ENCODE results near the gene DNAJB6.

DNA sequence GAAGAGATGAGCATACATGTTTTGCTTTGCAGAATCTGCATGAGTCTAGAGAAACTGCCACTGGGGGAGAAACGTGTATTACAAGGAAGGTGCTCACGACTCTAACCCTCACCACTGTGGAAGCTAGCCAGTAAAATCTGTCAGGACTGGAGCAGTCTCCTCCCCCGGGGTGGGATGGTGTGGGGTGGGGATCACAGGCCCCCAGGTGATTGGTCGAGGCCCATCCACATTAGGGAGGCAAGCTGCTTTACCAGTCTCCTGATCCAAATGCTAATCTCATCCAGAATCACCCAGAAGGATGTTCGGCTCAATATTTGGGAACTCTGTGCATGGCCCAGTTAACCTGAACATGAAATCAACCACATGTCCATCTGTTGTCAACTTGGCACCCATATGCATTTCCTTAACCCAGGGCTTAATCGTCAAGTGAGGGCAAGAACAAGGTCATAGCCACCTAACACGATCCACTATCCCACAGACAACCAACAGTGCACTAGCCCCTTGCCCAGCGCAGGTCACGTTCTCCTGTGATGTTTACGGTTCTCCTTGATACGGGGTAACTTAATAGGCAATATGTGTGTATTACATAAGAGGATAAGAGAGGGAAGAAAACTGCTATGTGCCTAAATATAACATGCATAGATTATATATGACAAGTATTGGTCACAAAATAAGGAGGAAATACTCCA, 40.8 kb downstream of the DNAJB6 start:
- TF ChIP-seq, protein P1, sequence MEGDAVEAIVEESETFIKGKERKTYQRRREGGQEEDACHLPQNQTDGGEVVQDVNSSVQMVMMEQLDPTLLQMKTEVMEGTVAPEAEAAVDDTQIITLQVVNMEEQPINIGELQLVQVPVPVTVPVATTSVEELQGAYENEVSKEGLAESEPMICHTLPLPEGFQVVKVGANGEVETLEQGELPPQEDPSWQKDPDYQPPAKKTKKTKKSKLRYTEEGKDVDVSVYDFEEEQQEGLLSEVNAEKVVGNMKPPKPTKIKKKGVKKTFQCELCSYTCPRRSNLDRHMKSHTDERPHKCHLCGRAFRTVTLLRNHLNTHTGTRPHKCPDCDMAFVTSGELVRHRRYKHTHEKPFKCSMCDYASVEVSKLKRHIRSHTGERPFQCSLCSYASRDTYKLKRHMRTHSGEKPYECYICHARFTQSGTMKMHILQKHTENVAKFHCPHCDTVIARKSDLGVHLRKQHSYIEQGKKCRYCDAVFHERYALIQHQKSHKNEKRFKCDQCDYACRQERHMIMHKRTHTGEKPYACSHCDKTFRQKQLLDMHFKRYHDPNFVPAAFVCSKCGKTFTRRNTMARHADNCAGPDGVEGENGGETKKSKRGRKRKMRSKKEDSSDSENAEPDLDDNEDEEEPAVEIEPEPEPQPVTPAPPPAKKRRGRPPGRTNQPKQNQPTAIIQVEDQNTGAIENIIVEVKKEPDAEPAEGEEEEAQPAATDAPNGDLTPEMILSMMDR (IDR thresholded peaks at IDR 0.05; ENCODE audit: low read depth, low read length): no peak
- TF ChIP-seq POLR2A (IDR thresholded peaks at IDR 0.05; ENCODE audit: extremely low read depth, insufficient read length): no peak
- TF ChIP-seq MYC (IDR thresholded peaks at IDR 0.05; ENCODE audit: low read depth, low read length): no peak
